BJ (cell line): ENCODE data around the gene HSPBAP1. TPM values are rescaled to one million over a fixed set of nuclear protein-coding genes. Genes with fewer than 3 reads are reported as not detected.

Experiments
- CTCF ChIA-PET: fragments of 350-600 bp; formaldehyde crosslinking; extraction: SDS; loops from one replicate; lab custom pipeline; 2021; ENCODE audit warnings: antibody characterized with exemption, inconsistent platforms; lab: Yijun Ruan, JAX
- POLR2A ChIA-PET: fragments of 300-600 bp; sonication (Branson Sonifier 250); formaldehyde crosslinking; extraction: SDS; loops from one replicate; lab custom pipeline; 2021; ENCODE audit warnings: antibody characterized with exemption; lab: Charles Lee
- DNase-seq: peaks from one replicate; pipeline ENCODE4 v3.0.0-alpha.2; 2011; ENCODE audit warnings: low read depth
- H3K27me3 ChIP-seq: 2 replicates; pipeline ENCODE4 v1.6.0; 2011; ENCODE audit warnings: low read length; ENCODE audit not compliant: control insufficient read depth, insufficient read depth
- H3K36me3 ChIP-seq: 2 replicates; pipeline ENCODE4 v1.5.1; 2011; ENCODE audit warnings: low read length; ENCODE audit not compliant: control insufficient read depth, insufficient read depth
- H3K4me3 ChIP-seq: 2 replicates; pipeline ENCODE4 v1.5.1; 2011; ENCODE audit warnings: low read depth, mild to moderate bottlenecking, control low read depth, low read length
- polyA plus RNA-seq: library from polyadenylated mRNA; depleted of rRNA; stranded (reverse); fragments of >200 nt; gene quantifications from 2 replicates; pipeline ENCODE4 v1.2.3, GENCODE V29; 2011
- TF ChIP-seq, protein P1 (sequence below): IDR thresholded peaks from 2 replicates; pipeline ENCODE4 v1.5.1; 2011; ENCODE audit warnings: low read depth, mild to moderate bottlenecking, control low read depth, inconsistent platforms, low read length, moderate library complexity; ENCODE audit not compliant: insufficient read depth

The HSPBAP1 gene
- polyA plus RNA-seq, 1 experiment: 2.9 TPM

DNA sequence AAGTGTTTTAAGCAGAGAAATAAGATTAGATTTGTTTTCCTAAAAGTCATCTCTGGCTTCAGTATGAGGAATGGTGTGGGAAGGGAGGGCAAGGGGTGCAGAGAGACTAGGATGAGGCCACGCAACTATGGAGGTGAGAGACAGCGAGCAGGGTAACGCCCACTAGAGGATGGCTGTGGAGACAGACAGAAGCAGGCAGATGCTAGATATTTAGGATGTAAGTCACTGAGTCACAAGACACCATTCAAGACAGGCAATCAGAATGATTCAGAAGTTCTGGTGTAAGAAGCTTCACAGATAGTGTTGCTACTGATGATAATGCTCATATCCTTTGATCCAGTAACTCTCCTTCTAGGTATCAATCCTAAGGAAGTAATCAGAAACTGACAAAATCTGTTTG is 19.1 kb downstream of the HSPBAP1 start:
- H3K4me3 ChIP-seq: no peak overlapping the region

DNA sequence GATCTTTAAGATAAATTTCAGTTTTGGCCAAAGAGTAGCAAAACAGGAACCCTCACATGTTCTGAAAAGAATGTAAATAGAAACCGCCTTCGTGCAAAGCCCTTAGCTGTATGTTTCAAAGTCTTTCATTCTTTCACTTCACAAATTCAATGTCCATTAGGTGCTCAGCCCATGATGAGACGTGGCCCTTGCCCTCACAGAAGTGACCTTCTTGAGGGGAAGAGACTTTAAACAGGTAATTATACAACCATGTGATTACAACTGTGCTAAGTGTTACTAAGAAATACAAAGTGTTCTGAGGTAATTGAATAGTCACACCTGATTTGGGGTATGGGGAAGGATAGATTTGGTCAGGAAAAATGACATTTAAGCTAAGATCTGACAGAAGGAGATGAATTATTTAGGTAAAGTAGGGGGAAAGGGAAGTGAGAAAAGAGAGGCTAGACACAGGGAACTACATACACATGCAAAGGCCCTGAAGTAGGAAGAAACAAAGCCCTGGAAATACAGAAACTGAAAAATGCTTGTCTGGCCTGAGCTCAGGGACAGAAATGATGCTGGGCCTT is 19.6 kb downstream of the HSPBAP1 start:
- TF ChIP-seq, protein P1, sequence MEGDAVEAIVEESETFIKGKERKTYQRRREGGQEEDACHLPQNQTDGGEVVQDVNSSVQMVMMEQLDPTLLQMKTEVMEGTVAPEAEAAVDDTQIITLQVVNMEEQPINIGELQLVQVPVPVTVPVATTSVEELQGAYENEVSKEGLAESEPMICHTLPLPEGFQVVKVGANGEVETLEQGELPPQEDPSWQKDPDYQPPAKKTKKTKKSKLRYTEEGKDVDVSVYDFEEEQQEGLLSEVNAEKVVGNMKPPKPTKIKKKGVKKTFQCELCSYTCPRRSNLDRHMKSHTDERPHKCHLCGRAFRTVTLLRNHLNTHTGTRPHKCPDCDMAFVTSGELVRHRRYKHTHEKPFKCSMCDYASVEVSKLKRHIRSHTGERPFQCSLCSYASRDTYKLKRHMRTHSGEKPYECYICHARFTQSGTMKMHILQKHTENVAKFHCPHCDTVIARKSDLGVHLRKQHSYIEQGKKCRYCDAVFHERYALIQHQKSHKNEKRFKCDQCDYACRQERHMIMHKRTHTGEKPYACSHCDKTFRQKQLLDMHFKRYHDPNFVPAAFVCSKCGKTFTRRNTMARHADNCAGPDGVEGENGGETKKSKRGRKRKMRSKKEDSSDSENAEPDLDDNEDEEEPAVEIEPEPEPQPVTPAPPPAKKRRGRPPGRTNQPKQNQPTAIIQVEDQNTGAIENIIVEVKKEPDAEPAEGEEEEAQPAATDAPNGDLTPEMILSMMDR: no peak
- DNase-seq: no peak

More for the DNA sequence above, 19.1 kb downstream of the HSPBAP1 start:
- Histone ChIP-seq H3K36me3 (no peaks in the 10 kb centered on the region), H3K27me3 (no peaks in the 10 kb centered on the region)
- ChIA-PET CTCF (interaction anchor here (0.7 to 2.5 kb wide), 4 partner anchors 10 to 1291 kb away, joined by 3 to 6 read pairs (median 4); partner anchors contain the start of gene SEMA5B), POLR2A (no interaction called here)
- DNase-seq: no peak
- TF ChIP-seq, protein P1: no peak

DNA sequence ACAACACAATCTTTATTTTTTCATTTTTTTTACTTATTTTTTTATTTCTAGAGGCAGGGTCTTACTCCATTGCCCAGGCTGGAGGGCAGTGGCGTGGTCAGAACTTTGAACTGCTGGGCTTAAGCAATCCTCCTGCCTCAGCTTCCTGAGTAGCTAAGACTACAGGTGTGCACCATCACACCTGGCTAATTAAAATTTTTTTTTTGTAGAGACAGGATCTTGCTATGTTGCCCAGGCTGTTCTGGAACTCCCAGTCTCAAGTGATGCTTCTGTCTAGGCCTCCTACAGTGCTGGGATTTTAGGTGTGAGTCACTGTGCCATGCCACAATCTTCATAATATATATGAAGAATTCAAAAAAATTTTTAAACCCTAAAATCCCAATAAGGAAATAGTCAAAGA is 20.8 kb downstream of the HSPBAP1 start:
- TF ChIP-seq, protein P1: no peak
- no peaks in the 10 kb centered on the region for H3K27me3 ChIP-seq
- no peaks in the 10 kb centered on the region for H3K36me3 ChIP-seq
- ChIA-PET POLR2A (no interaction called here), CTCF (no interaction called here)
- no peak overlapping the region for H3K4me3 ChIP-seq
- DNase-seq: no peak

More for the DNA sequence above, 19.6 kb downstream of the HSPBAP1 start:
- CTCF ChIA-PET: interaction anchor here (1.1 to 1.5 kb wide), 3 partner anchors 10 to 253 kb away, joined by 3 to 4 read pairs (median 4); partner anchors contain the start of gene SEMA5B
- Histone ChIP-seq H3K4me3 (no peak overlapping the region), H3K27me3 (no peaks in the 10 kb centered on the region), H3K36me3 (no peaks in the 10 kb centered on the region)
- POLR2A ChIA-PET: no interaction called here

DNA sequence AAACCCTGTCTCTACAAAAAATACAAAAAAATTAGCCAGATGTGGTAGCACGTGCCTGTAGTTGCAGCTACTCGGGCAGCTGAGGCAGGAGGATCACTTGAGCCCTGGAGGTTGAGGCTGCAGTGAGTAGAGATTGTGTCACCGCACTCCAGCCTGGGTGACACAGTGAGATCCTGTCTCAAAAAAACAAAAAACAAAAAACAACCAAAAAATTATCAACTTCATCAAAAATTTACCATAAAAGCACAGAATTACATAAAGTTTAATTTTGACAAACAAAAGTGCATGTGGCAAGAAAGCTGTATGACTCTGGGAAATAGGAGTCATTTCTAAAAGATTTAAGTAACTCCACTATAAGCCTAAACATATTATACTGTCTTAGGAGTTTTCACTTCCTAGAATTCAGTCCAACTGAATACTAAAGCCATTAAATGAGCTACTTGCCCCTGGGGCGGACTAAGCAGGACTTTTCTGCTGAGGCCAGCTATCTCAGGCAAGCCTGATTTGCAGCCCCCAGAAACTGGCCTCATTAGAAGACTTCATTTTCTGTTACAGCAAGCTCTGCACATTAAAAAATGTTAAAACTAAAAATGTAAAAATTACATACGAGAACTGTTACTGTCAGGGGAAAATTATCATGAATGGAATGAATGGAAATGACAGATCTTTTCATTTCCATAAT is 23.0 kb downstream of the HSPBAP1 start:
- H3K27me3 ChIP-seq: no peaks in the 10 kb centered on the region
- ChIA-PET POLR2A (no interaction called here), CTCF (interaction anchor here (1.0 to 3.0 kb wide), 4 partner anchors 10 to 18 kb away, joined by 3 to 10 read pairs (median 6); no protein-coding TSS in a partner anchor)
- no peak for DNase-seq
- TF ChIP-seq, protein P1: no peak
- no peak overlapping the region for H3K4me3 ChIP-seq
- no peaks in the 10 kb centered on the region for H3K36me3 ChIP-seq

DNA sequence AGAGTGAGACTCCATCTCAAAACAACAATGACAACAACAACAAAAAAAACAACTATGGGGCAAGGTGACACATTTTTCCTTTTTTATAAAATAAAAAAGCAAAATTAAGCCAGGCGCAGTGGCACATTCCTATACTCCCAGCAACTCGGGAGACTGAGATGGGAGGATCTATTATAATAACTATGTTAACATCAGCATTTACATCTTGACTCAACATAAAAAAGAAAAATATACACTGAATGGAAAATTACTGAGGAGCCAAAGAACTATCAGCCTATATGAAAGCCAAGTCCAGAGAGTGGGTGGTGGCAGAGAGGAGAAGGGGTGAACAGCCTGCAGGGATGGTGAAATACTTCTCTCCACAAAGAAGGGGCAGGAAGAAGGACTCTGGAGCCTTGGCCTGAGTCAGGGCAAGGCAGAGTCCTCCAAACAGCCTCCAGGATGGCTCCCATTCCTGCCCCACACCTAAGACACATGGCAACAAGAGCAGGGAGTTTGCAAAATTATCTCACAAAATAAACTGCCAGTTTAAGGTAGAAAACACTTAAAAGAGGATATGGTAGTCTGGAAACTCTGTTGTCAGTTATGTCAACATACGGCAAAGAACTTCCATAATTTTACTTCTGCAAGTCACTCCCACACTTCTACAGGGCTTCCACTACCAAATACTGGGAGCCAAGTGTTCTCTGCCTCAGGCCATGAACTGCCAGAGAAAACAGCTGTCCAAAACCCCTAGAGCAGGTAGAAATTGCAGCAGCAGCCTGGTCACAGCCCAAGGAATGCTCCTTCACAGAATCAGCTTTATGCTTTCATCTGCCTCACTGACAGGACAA is 25.9 kb downstream of the HSPBAP1 start:
- POLR2A ChIA-PET: no interaction called here
- Histone ChIP-seq H3K36me3 (no peaks in the 10 kb centered on the region), H3K4me3 (no peak overlapping the region), H3K27me3 (no peaks in the 10 kb centered on the region)
- no peak for DNase-seq
- TF ChIP-seq, protein P1: no peak
- CTCF ChIA-PET: no interaction called here
